Gastrocnemius medialis (tissue), 4 donors: ENCODE results near the gene SCN2B. TPM values are rescaled to one million over a fixed set of nuclear protein-coding genes. Genes with fewer than 3 reads are reported as not detected.
A peak's percentile ranks its signal among the peaks of the same experiment; 100 is the strongest.

Experiments
- ATAC-seq, 2 donors: fragments of 150-250 bp; one replicate each; pipeline ENCODE4 v1.9.1; 2016
- DNase-seq, 2 donors: peaks; one replicate each; pipeline ENCODE4 v3.0.0-alpha.2; 2019
- H3K27ac ChIP-seq, 4 donors: fragments of 200-600 bp; sonication (generic); 1 replicate in 1 of 4; 2 replicates in 3 of 4; pipeline ENCODE4 v1.5.1; 2016 to 2018; ENCODE audit warnings: mild to moderate bottlenecking in 2 of 4, moderate library complexity in 1 of 4
- H3K27me3 ChIP-seq, 3 donors: fragments of 200-600 bp; sonication (generic) in 2 of 3; 1 replicate in 1 of 3; 2 replicates in 2 of 3; pipeline versions ENCODE4 v1.5.1 to v1.6.0; 2016 to 2019; ENCODE audit warnings: mild to moderate bottlenecking in 1 of 3, moderate library complexity in 1 of 3
- H3K36me3 ChIP-seq, 2 donors: fragments of 200-600 bp; sonication (generic) in 1 of 2; one replicate each; pipeline ENCODE4 v1.5.1; 2017 to 2018
- H3K4me1 ChIP-seq, 2 donors: fragments of 200-600 bp; sonication (generic) in 1 of 2; one replicate each; pipeline ENCODE4 v1.5.1; 2016 to 2017; ENCODE audit warnings: mild to moderate bottlenecking in 2 of 2
- H3K4me3 ChIP-seq, 4 donors: fragments of 200-600 bp; sonication (generic) in 3 of 4; 1 replicate in 1 of 4; 2 replicates in 3 of 4; pipeline ENCODE4 v1.5.1; 2016 to 2019; ENCODE audit warnings: mild to moderate bottlenecking in 2 of 4
- H3K9me3 ChIP-seq, 3 donors: fragments of 200-600 bp; sonication (generic) in 2 of 3; 1 replicate in 1 of 3; 2 replicates in 2 of 3; pipeline ENCODE4 v1.5.1; 2016 to 2019
- CTCF ChIP-seq, 5 experiments: fragments of 450-650 bp in 3 of 5; fragments of 200-600 bp in 2 of 5; sonication (generic) in 2 of 5; IDR thresholded peaks in 4 of 5; conservative IDR thresholded peaks in 1 of 5; 1 replicate in 4 of 5; 2 replicates in 1 of 5; pipeline ENCODE4 v1.5.1; 2016 to 2019; ENCODE audit warnings: antibody characterized with exemption in 5 of 5, mild to moderate bottlenecking in 3 of 5, moderate library complexity in 3 of 5
- POLR2A ChIP-seq, 2 donors: fragments of 450-650 bp; IDR thresholded peaks; one replicate each; pipeline ENCODE4 v1.6.1; 2017; ENCODE audit warnings: antibody characterized with exemption in 2 of 2, mild to moderate bottlenecking in 2 of 2, moderate library complexity in 2 of 2
- in situ Hi-C, 4 donors: fragments of 200-750 bp; cut with MboI; loops; one replicate each; pipeline versions ENCODE4 v1.15.0 to v1.8.0; 2017; ENCODE audit warnings: low sequenced_read_pairs in 4 of 4
- intact Hi-C: fragments of 100-400 bp; cut with DNase I; formaldehyde crosslinking; loops from one replicate; pipeline ENCODE4 v1.15.1; 2023; ENCODE audit warnings: low total_unique reads
- total RNA-seq, 4 donors: library from RNA; depleted of rRNA; stranded (reverse); fragments of >200 nt; gene quantifications; one replicate each; pipeline versions ENCODE4 v1.1.0 to v1.2.3, GENCODE V29; 2016

SCN2B gene
- total RNA-seq, 4 donors from 2014 or later: 0.10 to 1.9 (median 0.24) TPM; not detected in 1

DNA sequence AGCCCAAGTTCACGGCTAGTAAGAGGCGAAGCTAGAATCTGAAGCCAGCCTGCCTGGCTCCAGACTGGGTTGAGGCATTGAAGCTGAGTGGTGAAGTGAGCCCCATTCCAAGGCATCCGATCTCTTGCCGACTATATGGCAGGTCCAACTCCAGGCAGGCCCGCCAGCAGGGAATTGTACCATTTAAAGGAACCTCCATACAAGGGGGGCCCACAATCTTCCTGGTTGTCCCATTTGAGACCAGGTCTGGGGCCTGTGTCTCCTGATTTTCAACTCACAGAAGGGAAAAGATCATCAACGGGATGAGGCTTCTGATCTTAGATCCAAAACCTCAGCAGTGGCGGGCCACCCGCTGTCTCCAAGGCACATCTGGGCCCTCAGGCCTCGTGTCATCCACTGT is 4.1 kb downstream of the SCN2B start:
- intact Hi-C loops: no loop called here
- peak overlapping the region in 1 of 4 donors; percentile 24 for H3K27ac ChIP-seq
- ATAC-seq (no peak), DNase-seq (no peak)
- no peaks in the 10 kb centered on the region for H3K27me3 ChIP-seq
- no peaks in the 10 kb centered on the region for H3K36me3 ChIP-seq
- TF ChIP-seq POLR2A (IDR thresholded peaks at IDR 0.05) (no peak), CTCF (IDR thresholded peaks at IDR 0.05 in 4 of 5, conservative IDR thresholded peaks at IDR 0.05 in 1 of 5) (no peak)
- no peaks in the 10 kb centered on the region for H3K9me3 ChIP-seq
- H3K4me3 ChIP-seq: no peak overlapping the region
- H3K4me1 ChIP-seq: peaks cover 29 to 35% of the 10 kb centered on the region in 2 donors
- in situ Hi-C loops: no loop called here

- Histone ChIP-seq H3K9me3 (no peaks in the 10 kb centered on the region), H3K27me3 (no peaks in the 10 kb centered on the region), H3K4me1 (peaks cover 24 to 29% of the 10 kb centered on the region in 2 donors), H3K36me3 (no peaks in the 10 kb centered on the region), H3K27ac (peak overlapping the region in 2 of 4 donors; percentile 20 to 24), H3K4me3 (no peak overlapping the region)
- in situ Hi-C loops (no loop called here), intact Hi-C loops (loop anchor here (1.0 kb wide), 1 partner anchor 26 kb away; no protein-coding TSS in a partner anchor)
- ATAC-seq: peak; percentile 61 to 70
- peak; percentile 39 to 47 for DNase-seq
- peak; percentile 84 to 92 (median 89) for TF ChIP-seq CTCF (IDR thresholded peaks at IDR 0.05 in 4 of 5, conservative IDR thresholded peaks at IDR 0.05 in 1 of 5)
- no peak for TF ChIP-seq POLR2A (IDR thresholded peaks at IDR 0.05)
Observed at GRCh38 chr11:118171269-118172062, 5.0 kb downstream of the SCN2B start.

GRCh38 chr11:118170882-118171268 is 5.6 kb downstream of the SCN2B start:
- Histone ChIP-seq H3K27me3 (no peaks in the 10 kb centered on the region), H3K27ac (no peak overlapping the region), H3K36me3 (no peaks in the 10 kb centered on the region), H3K4me3 (no peak overlapping the region), H3K4me1 (peaks cover 18 to 23% of the 10 kb centered on the region in 2 donors), H3K9me3 (no peaks in the 10 kb centered on the region)
- TF ChIP-seq CTCF (IDR thresholded peaks at IDR 0.05 in 4 of 5, conservative IDR thresholded peaks at IDR 0.05 in 1 of 5): no peak
- TF ChIP-seq POLR2A (IDR thresholded peaks at IDR 0.05): no peak
- no peak for DNase-seq
- in situ Hi-C loops: no loop called here
- intact Hi-C loops: loop anchor here (1.0 kb wide), 1 partner anchor 26 kb away; no protein-coding TSS in a partner anchor
- ATAC-seq: no peak

GRCh38 chr11:118170231-118170630 is 6.2 kb downstream of the SCN2B start:
- in situ Hi-C loops: no loop called here

More at GRCh38 chr11:118170231-118170630, 6.2 kb downstream of the SCN2B start:
- Histone ChIP-seq H3K9me3 (no peaks in the 10 kb centered on the region), H3K27me3 (no peaks in the 10 kb centered on the region), H3K4me1 (peaks cover 11 to 16% of the 10 kb centered on the region in 2 donors), H3K4me3 (no peak overlapping the region), H3K36me3 (no peaks in the 10 kb centered on the region), H3K27ac (no peak overlapping the region)
- intact Hi-C loops: no loop called here
- ATAC-seq: no peak
- no peak for DNase-seq
- TF ChIP-seq POLR2A (IDR thresholded peaks at IDR 0.05) (no peak), CTCF (IDR thresholded peaks at IDR 0.05 in 4 of 5, conservative IDR thresholded peaks at IDR 0.05 in 1 of 5) (no peak)
